ENCODE data around the gene GATA3. TPM values are rescaled to one million over a fixed set of nuclear protein-coding genes. Genes with fewer than 3 reads are reported as not detected.

GATA3 gene
- total RNA-seq, 1 donor: not detected

GRCh38 chr10:8116474-8116873, 62.0 kb downstream of the GATA3 start:
- DNase-seq (ENCODE audit: low read depth): no peak
- no peak for TF ChIP-seq CTCF (IDR thresholded peaks at IDR 0.05; ENCODE audit: insufficient read depth, low read depth, low read length)
- no peak overlapping the region for H3K4me3 ChIP-seq (ENCODE audit: low read depth, low read length)

GRCh38 chr10:8116926-8117493, 62.5 kb downstream of the GATA3 start:
- no peak for TF ChIP-seq CTCF (IDR thresholded peaks at IDR 0.05; ENCODE audit: insufficient read depth, low read depth, low read length)
- no peak overlapping the region for H3K4me3 ChIP-seq (ENCODE audit: low read depth, low read length)
- DNase-seq (ENCODE audit: low read depth): no peak

- H3K4me3 ChIP-seq (ENCODE audit: low read depth, low read length): no peak overlapping the region
- DNase-seq (ENCODE audit: low read depth): no peak
- no peak for TF ChIP-seq CTCF (IDR thresholded peaks at IDR 0.05; ENCODE audit: insufficient read depth, low read depth, low read length)
These were observed 66.9 kb downstream of the GATA3 start for GRCh38 chr10:8121201-8121890.

GRCh38 chr10:8122611-8123369, 68.3 kb downstream of the GATA3 start:
- no peak overlapping the region for H3K4me3 ChIP-seq (ENCODE audit: low read depth, low read length)
- no peak for DNase-seq (ENCODE audit: low read depth)
- TF ChIP-seq CTCF (IDR thresholded peaks at IDR 0.05; ENCODE audit: insufficient read depth, low read depth, low read length): no peak

GRCh38 chr10:8124436-8124835, 69.9 kb downstream of the GATA3 start:
- no peak for DNase-seq (ENCODE audit: low read depth)
- no peak for TF ChIP-seq CTCF (IDR thresholded peaks at IDR 0.05; ENCODE audit: insufficient read depth, low read depth, low read length)
- H3K4me3 ChIP-seq (ENCODE audit: low read depth, low read length): no peak overlapping the region

Other genes starting within 250 kb of the GATA3 start
- gene TAF3, start 236.2 kb upstream of the GATA3 start, total RNA-seq: 2.2 and 2.3 TPM in 2 replicates

All from fibroblast of villous mesenchyme (primary cell).